ENCODE results near the gene HHIPL1.

Gene HHIPL1

GRCh38 chr14:99615497-99616157 lies 29.3 kb upstream of the HHIPL1 start:
- Histone ChIP-seq H3K27me3 (ENCODE audit: low read length) (no peaks in the 10 kb centered on the region), H3K4me2 (ENCODE audit: low read depth, low read length, poor library complexity, severe bottlenecking) (no peak overlapping the region), H3K4me3 (ENCODE audit: insufficient read depth, low read length, poor library complexity, severe bottlenecking) (no peak overlapping the region), H3K9ac (ENCODE audit: low read length) (no peak overlapping the region), H2AFZ (ENCODE audit: low read depth, low read length, severe bottlenecking) (no peak overlapping the region), H4K20me1 (ENCODE audit: low read depth, low read length) (no peaks in the 10 kb centered on the region), H3F3A (ENCODE audit: insufficient read depth) (no peaks in the 10 kb centered on the region), H3K36me3 (ENCODE audit: low read length) (no peaks in the 10 kb centered on the region), H3K9me3 (ENCODE audit: insufficient read depth, low read length) (no peaks in the 10 kb centered on the region), H3K79me2 (ENCODE audit: insufficient read depth, low read length) (no peaks in the 10 kb centered on the region), H3K27ac (ENCODE audit: low read depth, low read length) (no peak overlapping the region), H3K9me2 (replicated peaks; ENCODE audit: insufficient read depth, low read length) (no peaks in the 10 kb centered on the region)
- no peak for TF ChIP-seq EZH2phosphoT487 (conservative IDR thresholded peaks at IDR 0.05; ENCODE audit: low read length)
- TF ChIP-seq CTCF (IDR thresholded peaks at IDR 0.05; ENCODE audit: insufficient read depth, low read length, poor library complexity, severe bottlenecking): no peak

- Histone ChIP-seq H3K4me2 (ENCODE audit: low read depth, low read length, poor library complexity, severe bottlenecking) (no peak overlapping the region), H3K4me3 (ENCODE audit: insufficient read depth, low read length, poor library complexity, severe bottlenecking) (no peak overlapping the region), H3K9ac (ENCODE audit: low read length) (no peak overlapping the region), H3K79me2 (ENCODE audit: insufficient read depth, low read length) (no peaks in the 10 kb centered on the region), H3K27ac (ENCODE audit: low read depth, low read length) (no peak overlapping the region), H3K36me3 (ENCODE audit: low read length) (no peaks in the 10 kb centered on the region), H4K20me1 (ENCODE audit: low read depth, low read length) (no peaks in the 10 kb centered on the region), H3F3A (ENCODE audit: insufficient read depth) (no peaks in the 10 kb centered on the region), H3K27me3 (ENCODE audit: low read length) (no peaks in the 10 kb centered on the region), H3K9me2 (replicated peaks; ENCODE audit: insufficient read depth, low read length) (no peaks in the 10 kb centered on the region), H3K9me3 (ENCODE audit: insufficient read depth, low read length) (no peaks in the 10 kb centered on the region), H2AFZ (ENCODE audit: low read depth, low read length, severe bottlenecking) (no peak overlapping the region)
- TF ChIP-seq EZH2phosphoT487 (conservative IDR thresholded peaks at IDR 0.05; ENCODE audit: low read length): no peak
- no peak for TF ChIP-seq CTCF (IDR thresholded peaks at IDR 0.05; ENCODE audit: insufficient read depth, low read length, poor library complexity, severe bottlenecking)
Observed at GRCh38 chr14:99616832-99617800, 27.8 kb upstream of the HHIPL1 start.

- Histone ChIP-seq H3K36me3 (ENCODE audit: low read length) (no peaks in the 10 kb centered on the region), H2AFZ (ENCODE audit: low read depth, low read length, severe bottlenecking) (no peak overlapping the region), H3K9me2 (replicated peaks; ENCODE audit: insufficient read depth, low read length) (no peaks in the 10 kb centered on the region), H4K20me1 (ENCODE audit: low read depth, low read length) (no peaks in the 10 kb centered on the region), H3K4me2 (ENCODE audit: low read depth, low read length, poor library complexity, severe bottlenecking) (no peak overlapping the region), H3K79me2 (ENCODE audit: insufficient read depth, low read length) (no peaks in the 10 kb centered on the region), H3F3A (ENCODE audit: insufficient read depth) (no peaks in the 10 kb centered on the region), H3K4me3 (ENCODE audit: insufficient read depth, low read length, poor library complexity, severe bottlenecking) (no peak overlapping the region), H3K9me3 (ENCODE audit: insufficient read depth, low read length) (no peaks in the 10 kb centered on the region), H3K27ac (ENCODE audit: low read depth, low read length) (no peak overlapping the region), H3K9ac (ENCODE audit: low read length) (no peak overlapping the region), H3K27me3 (ENCODE audit: low read length) (no peaks in the 10 kb centered on the region)
- TF ChIP-seq EZH2phosphoT487 (conservative IDR thresholded peaks at IDR 0.05; ENCODE audit: low read length) (no peak), CTCF (IDR thresholded peaks at IDR 0.05; ENCODE audit: insufficient read depth, low read length, poor library complexity, severe bottlenecking) (no peak)
Observed at GRCh38 chr14:99619835-99620834, 24.8 kb upstream of the HHIPL1 start.
